IMR-90 (cell line): Measurements from ENCODE around the gene DNM1. TPM values are rescaled to one million over a fixed set of nuclear protein-coding genes. Genes with fewer than 3 reads are reported as not detected.

Source experiments
- ATAC-seq: fragments of 200-7000 bp; cut with Tn5 transposase; 2 replicates; pipeline ENCODE4 v1.9.1; 2020; ENCODE audit warnings: low read depth, mild to moderate bottlenecking, moderate library complexity
- BruUV-seq: library from RNA; stranded (reverse); fragments of 400-500 nt; replicated peaks from 2 replicates; lab custom pipeline; 2021; lab: Mats Ljungman, UMichigan
- CTCF ChIA-PET: fragments of 300-600 bp; formaldehyde crosslinking; extraction: SDS; loops from one replicate; lab custom pipeline; 2021; ENCODE audit warnings: antibody characterized with exemption; lab: Yijun Ruan, JAX
- POLR2A ChIA-PET: fragments of 300-600 bp; sonication (Branson Sonifier 250); formaldehyde crosslinking; loops from one replicate; lab custom pipeline; 2022; ENCODE audit warnings: antibody characterized with exemption; ENCODE audit not compliant: unreplicated experiment; lab: Charles Lee
- DNase-seq: peaks from one replicate; pipeline ENCODE4 v3.0.0; 2013
- H2AFZ ChIP-seq: replicated peaks from 2 replicates; pipeline ENCODE3; 2013; ENCODE audit warnings: low read length, mild to moderate bottlenecking; ENCODE audit not compliant: poor library complexity
- H2AK5ac ChIP-seq: 2 replicates; pipeline ENCODE4 v1.6.1; 2013; ENCODE audit warnings: low read depth, low read length, inconsistent platforms
- H2AK9ac ChIP-seq: replicated peaks from 2 replicates; pipeline ENCODE3; 2013; ENCODE audit warnings: mild to moderate bottlenecking, low read depth, low read length, moderate library complexity; ENCODE audit not compliant: poor library complexity
- H2BK120ac ChIP-seq: 2 replicates; pipeline ENCODE4 v1.6.1; 2013; ENCODE audit warnings: low read depth, low read length, inconsistent platforms
- H2BK15ac ChIP-seq: 3 replicates; pipeline ENCODE4 v1.6.1; 2013; ENCODE audit warnings: low read depth, low read length, inconsistent platforms
- H2BK20ac ChIP-seq: 2 replicates; pipeline ENCODE4 v1.6.1; 2013; ENCODE audit warnings: low read depth, mild to moderate bottlenecking, inconsistent platforms, low read length, moderate library complexity
- H2BK5ac ChIP-seq: 2 replicates; pipeline ENCODE4 v1.6.1; 2013; ENCODE audit warnings: mild to moderate bottlenecking, low read depth, low read length, inconsistent platforms; ENCODE audit not compliant: poor library complexity, severe bottlenecking
- H3K14ac ChIP-seq: replicated peaks from 2 replicates; pipeline ENCODE4 v1.6.1; 2013; ENCODE audit warnings: low read depth, low read length, inconsistent platforms
- H3K18ac ChIP-seq: 2 replicates; pipeline ENCODE4 v1.6.1; 2013; ENCODE audit warnings: low read depth, low read length, control low read depth
- H3K23ac ChIP-seq: 2 replicates; pipeline ENCODE4 v1.6.1; 2013; ENCODE audit warnings: low read depth, low read length, inconsistent platforms
- H3K27ac ChIP-seq: 2 replicates; pipeline ENCODE4 v1.5.1; 2013; ENCODE audit warnings: mild to moderate bottlenecking, control low read depth, low read length; ENCODE audit not compliant: insufficient read depth
- H3K27me3 ChIP-seq: 2 replicates; pipeline ENCODE4 v1.6.1; 2013; ENCODE audit warnings: low read length; ENCODE audit not compliant: control insufficient read depth, insufficient read depth
- H3K36me3 ChIP-seq: 2 replicates; pipeline ENCODE4 v1.6.1; 2013; ENCODE audit warnings: low read length, mixed read lengths; ENCODE audit not compliant: control insufficient read depth, insufficient read depth
- H3K4ac ChIP-seq: 2 replicates; pipeline ENCODE4 v1.6.1; 2013; ENCODE audit warnings: low read depth, low read length, inconsistent platforms
- H3K4me1 ChIP-seq: 2 replicates; pipeline ENCODE4 v1.6.1; 2013; ENCODE audit warnings: low read length, mixed read lengths; ENCODE audit not compliant: control insufficient read depth, insufficient read depth
- H3K4me2 ChIP-seq: 2 replicates; pipeline ENCODE4 v1.6.1; 2013; ENCODE audit warnings: low read depth, mild to moderate bottlenecking, control low read depth, low read length, moderate library complexity
- H3K4me3 ChIP-seq: 2 replicates; pipeline ENCODE4 v1.5.1; 2013; ENCODE audit warnings: low read depth, mild to moderate bottlenecking, control low read depth, low read length, moderate library complexity; ENCODE audit not compliant: insufficient read depth
- H3K56ac ChIP-seq: 2 replicates; pipeline ENCODE4 v1.6.1; 2013; ENCODE audit warnings: low read length, inconsistent platforms; ENCODE audit not compliant: insufficient read depth; ENCODE audit errors: extremely low read depth
- H3K79me1 ChIP-seq, 2 experiments: 2 replicates each; pipeline ENCODE4 v1.6.1; 2013; ENCODE audit warnings: low read length in 2 of 2, inconsistent platforms in 1 of 2, low read depth in 1 of 2
- H3K9ac ChIP-seq: 2 replicates; pipeline ENCODE4 v1.6.1; 2013; ENCODE audit warnings: low read depth, low read length, control low read depth
- H3K9me1 ChIP-seq: 2 replicates; pipeline ENCODE4 v1.6.1; 2013; ENCODE audit warnings: low read length, inconsistent platforms; ENCODE audit not compliant: insufficient read depth
- H3K9me3 ChIP-seq: 2 replicates; pipeline ENCODE4 v1.6.1; 2013; ENCODE audit warnings: low read length; ENCODE audit not compliant: control insufficient read depth, insufficient read depth
- H4K20me1 ChIP-seq: 2 replicates; pipeline ENCODE4 v1.6.1; 2013; ENCODE audit warnings: low read length, inconsistent platforms; ENCODE audit not compliant: insufficient read depth
- H4K5ac ChIP-seq: 2 replicates; pipeline ENCODE4 v1.6.1; 2013; ENCODE audit warnings: mild to moderate bottlenecking, low read depth, low read length, control low read depth
- H4K8ac ChIP-seq, 2 experiments: 2 replicates each; pipeline ENCODE4 v1.6.1; 2013; ENCODE audit warnings: low read depth in 2 of 2, low read length in 2 of 2, control low read depth in 1 of 2, inconsistent platforms in 1 of 2
- H4K91ac ChIP-seq: 2 replicates; pipeline ENCODE4 v1.6.1; 2013; ENCODE audit warnings: low read depth, low read length, inconsistent platforms; ENCODE audit not compliant: insufficient read depth
- CEBPB ChIP-seq: IDR thresholded peaks from 2 replicates; pipeline ENCODE4 v1.6.1; 2012; ENCODE audit warnings: low read depth, low read length, improper control_type of control experiment
- CHD1 ChIP-seq: IDR thresholded peaks from 2 replicates; pipeline ENCODE4 v1.6.1; 2012; ENCODE audit warnings: low read depth, low read length, improper control_type of control experiment
- ELK1 ChIP-seq: fragments of 150-350 bp; IDR thresholded peaks from 2 replicates; pipeline ENCODE4 v1.6.1; 2016; ENCODE audit warnings: low read depth, mild to moderate bottlenecking, low read length, moderate library complexity, borderline replicate concordance
- FOS ChIP-seq: fragments of 150-350 bp; IDR thresholded peaks from 2 replicates; pipeline ENCODE4 v1.6.1; 2016; ENCODE audit warnings: low read depth, low read length
- MAFK ChIP-seq: IDR thresholded peaks from 2 replicates; pipeline ENCODE4 v1.6.1; 2012; ENCODE audit warnings: low read depth, low read length, improper control_type of control experiment
- MAZ ChIP-seq: IDR thresholded peaks from 2 replicates; pipeline ENCODE4 v1.6.1; 2012; ENCODE audit warnings: low read depth, mild to moderate bottlenecking, low read length, improper control_type of control experiment, moderate library complexity, borderline replicate concordance
- POLR2A ChIP-seq: IDR thresholded peaks from 2 replicates; pipeline ENCODE4 v1.6.1; 2012; ENCODE audit warnings: mild to moderate bottlenecking, low read depth, low read length
- RAD21 ChIP-seq: IDR thresholded peaks from 2 replicates; pipeline ENCODE4 v1.6.1; 2012; ENCODE audit warnings: low read length, improper control_type of control experiment
- RCOR1 ChIP-seq: IDR thresholded peaks from 2 replicates; pipeline ENCODE4 v1.6.1; 2012; ENCODE audit warnings: mild to moderate bottlenecking, low read length, improper control_type of control experiment; ENCODE audit not compliant: insufficient replicate concordance
- RFX5 ChIP-seq: IDR thresholded peaks from 2 replicates; pipeline ENCODE4 v1.8.0; 2012; ENCODE audit warnings: low read depth, mild to moderate bottlenecking, low read length, moderate library complexity
- USF2 ChIP-seq: fragments of 150-350 bp; IDR thresholded peaks from 2 replicates; pipeline ENCODE4 v1.6.1; 2017; ENCODE audit warnings: mild to moderate bottlenecking, antibody characterized with exemption, low read length, low read depth
- WGBS, 2 experiments: methylation state at CpG; one replicate each; pipeline versions ENCODE4 v1.1.5 to v1.1.7; 2013; ENCODE audit warnings: missing lambda C conversion rate in 2 of 2; ENCODE audit not compliant: insufficient read length in 1 of 2; ENCODE audit errors: extremely low coverage in 2 of 2; 5-methylcytosine and 5-hydroxymethylcytosine counted together
- dilution Hi-C: fragments of 300-500 bp; cut with HindIII; formaldehyde crosslinking; loops from one replicate; pipeline ENCODE4 v1.14.3; 2018; ENCODE audit warnings: low sequenced_read_pairs; ENCODE audit not compliant: unreplicated experiment
- in situ Hi-C: fragments of 300-500 bp; cut with MboI; formaldehyde crosslinking; loops from 3 replicates; pipeline ENCODE4 v1.14.3; 2019; ENCODE audit warnings: low sequenced_read_pairs, inconsistent platforms, mixed read lengths
- intact Hi-C: fragments of 100-400 bp; cut with micrococcal nuclease; formaldehyde crosslinking; loops from 2 replicates; pipeline ENCODE4 v1.10.0; 2022
- polyA plus RNA-seq, 3 experiments: library from polyadenylated mRNA; depleted of rRNA; stranded (reverse); fragments of >200 nt; gene quantifications; 2 replicates each; pipeline ENCODE4 v1.2.3, GENCODE V29; 2012; ENCODE audit warnings: low replicate concordance in 1 of 3
- total RNA-seq: library from RNA; depleted of rRNA; stranded (reverse); fragments of >200 nt; gene quantifications from 2 replicates; pipeline ENCODE4 v1.2.3, GENCODE V29; 2012

Gene DNM1
- total and polyA plus RNA-seq, 2 of the 4 experiments (the other 2 are of a cell fraction): 13.6 to 17.7 TPM

- in situ Hi-C loops: loop anchor here (10.0 kb wide), 1 partner anchor 261 kb away; the partner anchor contains the start of gene SPTAN1
- Histone ChIP-seq H3K4me3 (no peak overlapping the region), H3K27me3 (no peaks in the 10 kb centered on the region), H3K9me3 (no peaks in the 10 kb centered on the region), H2BK120ac (no peak overlapping the region), H4K20me1 (no peaks in the 10 kb centered on the region), H3K23ac (no peak overlapping the region), H3K4me2 (no peak overlapping the region), H2BK20ac (no peak overlapping the region), H2AFZ (no peak overlapping the region), H2BK15ac (no peak overlapping the region), H4K91ac (no peak overlapping the region), H3K9me1 (peaks cover 8% of the 10 kb centered on the region; the same call in 1 of the 2 replicates), H2AK9ac (no peak overlapping the region), H3K27ac (no peak overlapping the region), H2BK5ac (no peak overlapping the region), H3K4ac (no peak overlapping the region), H3K14ac (no peak overlapping the region), H3K56ac (no peak overlapping the region), H3K79me1 (peaks cover 0 to 5% of the 10 kb centered on the region in 2 experiments; a peak in 1 of 4 replicates), H3K9ac (no peak overlapping the region), H3K36me3 (peaks cover 2% of the 10 kb centered on the region; the same call in 1 of the 2 replicates), H4K8ac (no peak overlapping the region), H4K5ac (no peak overlapping the region), H2AK5ac (0 out of 2 replicates have a peak overlapping the region, but pooled peaks have one; percentile 45), H3K18ac (no peak overlapping the region), H3K4me1 (peaks cover 5% of the 10 kb centered on the region)
- ChIA-PET CTCF (no interaction called here), POLR2A (no interaction called here)
- TF ChIP-seq RAD21: no peak
- TF ChIP-seq POLR2A: no peak
- TF ChIP-seq MAZ: no peak
- no peak for TF ChIP-seq USF2
- no peak for TF ChIP-seq RFX5
- no peak for TF ChIP-seq ELK1
- no peak for TF ChIP-seq FOS
- no peak for TF ChIP-seq CHD1
- no peak for TF ChIP-seq MAFK
- TF ChIP-seq CEBPB: no peak
- TF ChIP-seq RCOR1: no peak
- WGBS, 2 experiments: 60% methylated on average over 1 of the region's 4 CpGs; no CpG with 5 or more reads in 1 of the 2 experiments
- no TSS peak for BruUV-seq
- intact Hi-C loops: loop anchor here (2.0 kb wide), 2 partner anchors 29 to 119 kb away; partner anchors contain the start of genes COQ4 and TRUB2
- no peak for ATAC-seq
- dilution Hi-C loops: no loop called here
- no peak for DNase-seq
These were observed 91.0 kb downstream of the DNM1 start for GRCh38 chr9:128294142-128294541.
